Posterior vena cava (tissue), 2 donors: ENCODE data around the gene NELFA. TPM values are rescaled to one million over a fixed set of nuclear protein-coding genes. Genes with fewer than 3 reads are reported as not detected.

Source experiments
- DNase-seq: peaks from one replicate; pipeline ENCODE4 v3.0.0-alpha.2; 2020; ENCODE audit warnings: low spot score
- intact Hi-C, 2 donors: fragments of 100-400 bp; cut with DNase I; formaldehyde crosslinking; loops; one replicate each; pipeline versions ENCODE4 v1.14.1 to v1.14.2; 2022 to 2023
- microRNA-seq, 2 donors: library from miRNA; unstranded; fragments of <30 nt; microRNA quantifications; one replicate each; pipeline ENCODE4 v1.2.0, GENCODE V29; 2020 to 2021; ENCODE audit warnings: borderline microRNAs expressed in 2 of 2
- total RNA-seq, 2 donors: library from RNA; stranded (reverse); fragmentation: NEBNext Ultra II Directional; extraction: Animal tissue kit (Norgen Biotek cat#: 25700); gene quantifications; one replicate each; pipeline ENCODE4 v1.2.1, GENCODE V29; 2021
- donor health status: DM: yes; HTN: yes; CAD: no.
- donor health status: DM: yes; HTN: yes; CAD: no.

The NELFA gene
- total RNA-seq, 2 donors from 2014 or later: 16.2 to 17.3 TPM

DNA sequence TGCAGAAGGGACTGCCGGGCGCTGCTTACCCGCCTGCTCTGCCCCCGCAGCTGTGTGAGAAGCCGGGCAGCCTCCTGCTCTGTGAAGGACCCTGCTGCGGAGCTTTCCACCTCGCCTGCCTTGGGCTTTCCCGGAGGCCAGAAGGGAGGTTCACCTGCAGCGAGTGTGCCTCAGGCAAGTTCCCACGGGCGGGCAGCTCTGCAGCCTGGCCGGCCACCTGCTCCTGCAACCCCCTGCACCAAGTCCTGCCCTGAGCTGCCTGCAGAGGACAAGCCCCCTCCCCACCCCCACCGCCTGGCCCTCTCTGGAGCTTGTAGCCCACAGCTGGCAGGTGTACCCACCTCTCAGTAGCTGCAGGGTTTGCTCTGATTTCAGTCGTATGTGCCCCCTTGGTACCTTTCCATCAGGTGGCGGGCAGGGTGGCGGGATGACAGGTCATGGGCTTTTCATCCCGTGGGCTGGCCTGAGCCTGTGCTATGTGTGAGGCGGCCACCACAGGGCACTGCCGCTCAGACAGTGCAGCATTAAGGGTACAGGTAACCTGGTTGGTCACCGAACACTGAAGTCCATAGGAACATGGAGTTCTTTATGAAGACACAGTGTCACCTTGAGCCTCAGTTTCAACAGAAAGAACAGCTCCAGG lies 56.6 kb downstream of the NELFA start:
- intact Hi-C loops: no loop called here
- DNase-seq: no peak

DNA sequence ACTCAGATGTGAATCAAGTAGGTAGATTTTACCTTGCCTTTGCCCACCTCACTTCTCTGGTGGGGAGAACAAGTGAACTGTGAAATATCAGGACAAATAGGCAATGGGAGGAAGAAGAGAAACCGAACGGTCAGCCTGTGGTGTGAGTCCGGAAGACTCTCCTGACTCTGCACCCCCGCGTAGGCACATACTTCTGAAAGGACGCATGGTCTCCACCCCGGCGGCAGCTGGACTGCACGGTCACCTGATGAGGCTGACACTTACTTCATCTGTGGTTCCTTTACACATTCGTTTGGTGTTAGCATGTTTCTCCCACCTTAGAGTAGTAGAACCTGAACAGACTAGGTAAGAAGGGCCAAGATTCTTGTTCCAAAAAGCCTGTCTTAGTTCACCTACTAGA lies 58.4 kb downstream of the NELFA start:
- intact Hi-C loops: no loop called here
- DNase-seq: peak; percentile 37

DNA sequence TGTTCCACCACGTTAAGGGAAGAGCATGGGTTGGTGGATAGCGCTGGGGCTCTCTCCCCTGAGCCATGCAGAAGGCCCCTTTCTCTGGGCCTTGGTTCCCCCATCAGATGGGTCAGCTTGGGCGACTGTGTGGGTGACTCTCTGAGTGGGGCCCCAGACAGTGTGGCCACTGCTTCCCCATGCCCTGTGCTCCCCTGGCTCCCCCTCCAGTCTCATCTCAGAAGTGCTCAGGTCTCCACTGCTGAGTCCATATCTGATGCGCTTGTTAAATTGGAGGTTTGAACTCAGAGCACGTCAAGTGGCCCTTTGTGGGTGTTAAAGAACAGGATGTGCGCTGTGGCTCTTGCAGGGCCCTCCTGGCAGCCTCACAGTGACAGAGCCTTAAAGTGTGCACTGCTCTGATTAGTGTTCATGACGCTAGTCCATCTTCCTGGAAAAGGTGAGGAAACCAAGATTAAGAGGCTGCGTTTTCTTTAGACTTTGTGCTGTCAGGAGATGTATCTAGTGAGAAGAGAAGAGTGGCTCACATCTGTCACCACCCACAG lies 59.8 kb downstream of the NELFA start:
- intact Hi-C loops: no loop called here
- DNase-seq: peak; percentile 46

DNA sequence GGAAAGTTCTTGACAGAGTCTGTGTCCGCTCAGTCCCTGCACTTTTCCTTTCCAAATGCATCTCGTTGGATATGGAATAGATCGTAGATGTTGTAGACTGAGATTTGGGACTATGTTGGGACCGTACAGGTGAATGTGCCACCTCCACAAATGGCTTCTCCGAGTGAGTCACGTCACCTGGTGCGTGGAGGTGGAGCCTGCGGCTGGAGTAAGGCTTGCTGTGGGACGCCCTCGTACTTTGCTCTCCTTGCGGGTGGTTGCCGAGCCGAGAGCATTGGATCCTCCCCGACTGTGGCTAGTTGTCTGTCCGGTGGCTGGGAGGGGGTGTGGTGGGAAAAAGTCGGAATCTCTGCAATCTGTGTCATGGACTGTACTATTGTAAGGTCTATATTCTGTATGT lies 60.5 kb downstream of the NELFA start:
- intact Hi-C loops: no loop called here
- DNase-seq: no peak

DNA sequence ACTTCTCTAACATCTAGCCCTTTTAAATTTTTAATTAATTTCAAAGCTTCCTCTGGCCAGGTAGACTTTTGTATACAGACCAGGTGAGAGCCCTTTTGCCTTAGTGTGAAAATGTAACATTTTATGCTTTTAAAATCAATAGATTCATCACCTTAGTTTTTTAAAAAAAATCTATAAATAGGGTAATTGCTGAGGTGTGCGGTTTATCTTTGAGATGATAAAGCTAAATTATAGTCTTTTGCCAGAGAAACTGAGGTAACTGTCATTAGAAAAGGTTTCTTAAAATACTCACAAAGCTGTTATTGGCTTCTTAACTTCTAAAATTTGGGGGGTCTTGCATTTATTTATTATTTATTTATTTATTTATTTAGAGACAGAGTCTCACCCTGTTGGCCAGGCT lies 62.9 kb downstream of the NELFA start:
- intact Hi-C loops: no loop called here
- DNase-seq: no peak

DNA sequence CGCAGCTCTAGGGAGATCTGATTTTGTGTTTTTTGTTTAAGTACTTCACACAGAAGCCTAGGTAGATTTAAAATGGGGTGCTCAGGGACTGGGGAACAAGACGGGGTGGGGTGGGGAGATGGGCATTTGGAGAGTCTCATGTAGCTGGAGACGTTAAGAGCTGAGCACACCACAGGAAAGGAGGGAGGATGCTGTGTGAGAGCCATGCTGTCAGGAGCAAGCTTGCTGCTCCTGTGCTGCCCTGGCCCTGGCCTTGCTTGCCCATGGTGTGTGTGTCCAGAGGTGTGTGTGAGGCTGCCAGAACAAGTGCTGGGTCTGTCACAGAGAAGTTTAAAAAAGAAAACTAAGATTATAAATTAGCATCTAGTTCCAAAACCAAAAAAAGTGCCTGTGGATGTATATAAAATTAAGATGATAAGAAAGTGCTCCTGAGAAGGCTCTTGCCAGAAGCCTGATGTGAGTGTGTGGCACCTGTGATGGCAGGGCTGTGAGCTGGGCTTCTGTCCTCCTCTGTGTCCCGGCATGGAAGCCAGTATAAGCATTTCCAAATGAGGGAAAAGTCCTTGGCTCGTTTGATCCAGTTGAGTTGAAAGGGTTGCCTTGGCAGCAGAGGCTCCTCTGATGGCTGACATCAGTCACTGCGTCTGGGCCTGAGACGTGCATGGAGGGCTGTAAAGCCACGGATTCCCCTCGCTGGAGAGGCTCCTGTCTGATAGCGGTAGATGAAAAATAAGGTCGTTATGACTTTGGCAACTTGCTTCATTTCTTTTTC lies 63.5 kb downstream of the NELFA start:
- DNase-seq: peak; percentile 51
- intact Hi-C loops: no loop called here

DNA sequence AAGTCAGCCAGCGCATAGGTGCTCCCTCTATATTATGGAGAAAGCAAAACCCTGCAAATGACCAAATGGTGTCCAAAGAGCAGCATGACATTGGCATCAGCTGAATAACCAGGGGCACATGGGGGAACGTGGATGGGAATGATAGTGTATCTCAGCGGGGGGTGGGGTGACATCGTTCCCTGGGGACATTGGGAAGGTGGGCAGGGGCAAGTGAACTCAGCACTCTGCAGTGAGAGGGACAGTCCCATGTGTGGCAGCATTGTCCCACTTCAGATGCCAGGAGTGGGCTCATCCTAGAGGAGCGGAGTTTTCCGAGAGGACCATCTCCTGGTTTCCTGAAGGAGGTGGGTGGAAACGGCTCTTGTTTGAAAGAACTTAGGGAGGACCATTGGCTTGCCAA lies 64.8 kb downstream of the NELFA start:
- intact Hi-C loops: no loop called here
- peak; percentile 8 for DNase-seq

DNA sequence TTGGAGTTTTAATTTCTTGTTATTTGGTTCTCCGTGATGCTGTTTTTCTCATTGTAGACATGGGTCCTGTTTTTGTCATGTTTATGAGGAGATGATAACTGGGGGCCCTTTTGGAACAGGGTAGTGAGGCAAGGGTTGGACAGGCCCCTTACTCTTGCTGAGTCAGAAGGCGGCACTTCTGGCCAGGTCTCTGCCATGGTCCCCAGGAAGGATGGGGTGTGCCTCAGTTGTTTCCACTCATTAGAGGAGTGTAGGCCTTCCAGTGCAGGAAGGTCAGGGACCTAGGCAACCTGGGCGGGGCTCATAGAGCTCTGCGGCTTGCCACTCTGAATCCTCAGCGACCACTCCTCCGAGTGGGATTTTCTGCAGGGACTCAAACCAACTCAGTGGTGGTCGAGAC lies 68.2 kb downstream of the NELFA start:
- intact Hi-C loops: no loop called here
- DNase-seq: no peak

DNA sequence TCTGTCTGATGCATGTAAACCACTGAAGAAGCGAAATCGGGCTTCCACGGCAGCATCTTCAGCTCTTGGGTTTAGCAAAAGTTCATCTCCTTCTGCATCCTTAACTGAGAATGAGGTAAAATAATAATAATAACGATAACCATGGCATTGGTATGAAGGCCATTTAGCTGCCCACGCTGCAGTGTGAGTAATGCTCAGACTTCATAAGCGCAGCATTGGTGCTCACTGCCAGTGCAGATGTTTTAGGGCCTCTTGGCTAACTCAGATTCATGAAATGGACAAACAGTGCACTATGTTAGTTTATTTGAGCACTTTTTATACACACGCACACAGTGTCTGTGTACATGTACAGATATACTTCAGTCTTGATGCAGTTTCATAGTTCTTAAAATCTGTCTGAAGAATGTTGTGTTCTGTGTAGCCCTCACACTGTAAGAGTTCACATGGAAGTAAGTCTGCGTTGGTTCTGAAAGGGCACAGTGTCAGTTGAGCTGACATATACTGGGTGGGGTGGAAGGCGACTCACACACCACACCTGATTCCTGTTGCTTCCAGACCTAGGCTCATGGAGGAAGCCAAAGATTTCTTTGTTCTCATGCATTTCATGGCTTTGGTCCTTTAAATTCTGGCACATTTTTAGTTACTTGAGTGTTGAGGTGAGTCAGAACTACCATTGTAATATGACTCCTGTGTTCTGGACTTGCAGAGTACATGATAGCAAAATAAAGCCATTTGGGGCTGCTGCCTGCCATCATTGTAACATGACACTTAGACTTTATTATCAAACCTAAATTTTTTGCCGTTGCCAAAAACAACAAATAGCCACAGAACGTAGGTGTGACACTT lies 68.9 kb downstream of the NELFA start:
- intact Hi-C loops: no loop called here
- no peak for DNase-seq

DNA sequence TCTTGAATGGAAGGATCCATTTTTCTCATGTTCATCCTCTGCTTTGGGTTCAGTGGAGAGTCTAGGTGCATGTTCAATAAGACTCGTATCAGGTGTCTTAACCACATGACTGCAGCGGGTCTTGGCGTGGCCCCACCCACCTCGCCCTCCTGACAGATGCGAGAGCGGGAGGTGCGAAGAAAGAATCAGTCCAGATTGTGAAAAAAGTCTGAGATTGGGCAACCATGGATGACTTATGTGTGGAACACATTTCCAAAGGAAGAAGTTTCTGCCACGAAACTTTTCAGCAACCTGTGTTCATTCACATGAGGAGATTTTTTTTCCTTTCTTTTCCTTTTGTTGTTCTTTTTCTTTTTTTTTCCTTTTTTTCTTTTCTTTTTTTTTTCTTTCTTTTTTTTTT lies 70.7 kb downstream of the NELFA start:
- intact Hi-C loops: no loop called here
- DNase-seq: no peak

DNA sequence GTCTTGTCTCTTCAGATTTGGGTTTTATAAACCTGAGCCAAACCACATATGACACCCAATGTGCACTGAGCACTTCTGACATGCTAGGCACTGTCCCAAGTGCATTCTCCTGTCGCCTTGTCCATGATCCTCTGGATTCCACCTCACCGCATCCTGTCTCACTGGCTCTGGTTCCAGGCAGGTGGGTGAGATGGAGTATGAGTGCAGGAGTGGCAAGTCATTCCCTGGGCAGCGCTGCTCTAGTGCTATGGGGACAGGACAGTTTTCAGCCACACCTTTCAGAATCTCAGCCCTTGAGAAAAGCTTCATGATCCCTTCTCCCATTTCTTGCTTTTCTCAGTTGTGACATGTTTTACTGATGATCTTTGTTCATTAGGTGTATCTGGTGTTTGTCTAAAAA lies 71.2 kb downstream of the NELFA start:
- no peak for DNase-seq
- intact Hi-C loops: no loop called here

DNA sequence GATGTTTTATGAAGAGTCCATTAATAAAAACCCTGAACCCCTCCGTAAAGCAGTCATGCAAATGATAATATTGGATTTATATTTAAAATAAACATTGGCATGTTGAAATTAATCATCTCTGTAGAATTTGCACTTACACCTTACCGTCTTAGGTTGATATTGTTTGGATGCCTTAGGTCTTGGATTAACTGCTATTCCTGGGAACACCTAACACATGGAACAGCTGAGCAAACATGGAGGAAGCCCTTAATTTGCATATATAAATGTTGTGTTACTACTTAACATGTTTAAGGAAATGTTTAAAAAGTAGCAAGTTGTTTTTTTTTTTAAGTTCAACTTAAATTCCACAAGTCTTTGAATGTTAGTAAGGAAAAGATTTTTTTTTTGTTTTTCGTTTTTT lies 75.1 kb downstream of the NELFA start:
- intact Hi-C loops: no loop called here
- no peak for DNase-seq

DNA sequence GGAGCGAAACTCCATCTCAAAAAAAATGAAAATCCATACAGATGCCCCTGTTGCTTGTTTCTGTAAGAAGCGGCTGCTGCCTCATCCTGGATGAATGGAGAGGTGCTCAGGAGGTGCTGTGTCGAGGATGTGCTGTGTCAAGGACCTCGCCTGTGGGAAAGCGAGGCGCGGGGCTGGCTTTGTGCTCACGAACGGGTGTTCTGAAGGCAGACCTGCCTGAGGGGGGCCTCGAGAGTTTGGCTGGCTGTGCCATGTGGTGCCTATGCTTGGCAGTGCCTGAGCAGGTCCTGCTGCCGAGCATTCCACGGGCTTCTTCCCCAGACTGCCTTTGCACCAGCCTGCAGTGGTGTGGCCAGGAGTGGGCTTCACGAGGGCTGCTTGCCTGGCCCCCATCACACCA lies 76.0 kb downstream of the NELFA start:
- intact Hi-C loops: no loop called here
- no peak for DNase-seq

Small RNAs within 50 kb of the gene (microRNA-seq; reads per million reads assigned to microRNA genes)
- 0.26 to 0.32 reads per million in 2 donors for gene MIR943

Other genes with a start within 250 kb of the NELFA start
- 1 to 10 TPM; 2.1 to 2.4 TPM for gene FGFR3, start 215.7 kb downstream of the NELFA start, total RNA-seq
- gene LETM1, start 152.8 kb downstream of the NELFA start, total RNA-seq: 10 to 100 TPM; 22.0 to 25.7 TPM
- 10 to 100 TPM; 33.5 to 45.4 TPM for gene NSD2, start 137.6 kb downstream of the NELFA start, total RNA-seq
- gene NAT8L, start 50.4 kb upstream of the NELFA start, total RNA-seq: under 1 TPM; 0.19 to 0.52 TPM
- gene HAUS3, start 233.1 kb upstream of the NELFA start, total RNA-seq: 10 to 100 TPM in 1 of 2 donors, 1 to 10 TPM in 1; 9.6 to 11.8 TPM
- gene POLN, start 233.1 kb upstream of the NELFA start, total RNA-seq: 1 to 10 TPM; 2.0 to 3.5 TPM